ENCODE results near the gene PSPH. TPM values are rescaled to one million over a fixed set of nuclear protein-coding genes. Genes with fewer than 3 reads are reported as not detected.
A peak's percentile ranks its signal among the peaks of the same experiment; 100 is the strongest.

The PSPH gene
- total and polyA plus RNA-seq, 10 of the 15 experiments (the other 5 are each of a cell fraction or from before 2014, with no cell fraction given), result 5.2 to 36.4 (median 23.9) TPM

DNA sequence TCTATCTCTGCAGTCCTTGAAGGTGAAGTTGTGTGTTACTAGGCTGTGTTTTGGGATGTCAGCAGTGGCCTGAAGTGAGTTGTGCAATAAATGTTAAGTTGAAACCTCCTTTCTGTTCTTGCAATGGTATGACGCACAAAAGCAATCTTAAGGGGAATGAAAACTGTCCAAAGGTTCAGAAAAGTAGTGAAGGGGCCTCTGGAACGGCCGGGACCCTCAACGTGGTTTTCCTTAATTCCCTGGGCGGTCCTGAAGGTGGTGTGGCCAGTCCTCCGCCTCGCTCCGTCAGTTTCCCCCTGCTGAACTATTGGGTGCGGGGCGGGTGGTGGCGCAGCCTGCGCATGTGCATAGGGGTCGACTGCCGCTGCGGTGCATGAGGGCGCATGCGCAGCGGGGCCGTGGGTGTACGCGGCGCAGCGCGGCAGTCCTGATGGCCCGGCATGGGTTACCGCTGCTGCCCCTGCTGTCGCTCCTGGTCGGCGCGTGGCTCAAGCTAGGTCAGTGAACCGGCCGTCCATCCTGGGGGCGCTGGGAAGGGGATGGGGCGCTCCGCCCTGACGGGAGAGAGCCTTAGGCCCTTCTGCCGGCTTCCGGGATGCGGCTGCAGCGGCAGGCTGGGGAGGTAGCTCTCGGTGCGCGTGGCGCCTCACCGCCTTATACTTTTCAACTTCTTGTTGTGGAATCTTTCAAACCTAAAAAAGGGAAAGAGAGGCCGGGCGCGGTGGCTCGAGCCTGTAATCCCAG lies 12.8 kb upstream of the PSPH start, which contains the start of gene SUMF2 (continued):
- TF ChIP-seq FOXM1 (IDR thresholded peaks at IDR 0.05; ENCODE audit: low read depth, low read length), result no peak
- no peak for TF ChIP-seq RFX5 (IDR thresholded peaks at IDR 0.05; ENCODE audit: low read depth, low read length)
- no peak for TF ChIP-seq SUZ12 (IDR thresholded peaks at IDR 0.05; ENCODE audit: unreplicated experiment)
- TF ChIP-seq HDGF (IDR thresholded peaks at IDR 0.05), result 0 out of 2 replicates have a peak, but pooled peaks have one; percentile 49
- peak; percentile 32; the same call in 1 of the 2 replicates for TF ChIP-seq NBN (IDR thresholded peaks at IDR 0.05)
- TF ChIP-seq PKNOX1 (IDR thresholded peaks at IDR 0.05), result no peak
- TF ChIP-seq GATAD2B (conservative IDR thresholded peaks at IDR 0.05; ENCODE audit: low read depth), result peak; percentile 85
- 0 out of 2 replicates have a peak, but pooled peaks have one; percentile 25 for TF ChIP-seq STAT1 (conservative IDR thresholded peaks at IDR 0.05)
- 0 out of 2 replicates have a peak, but pooled peaks have one; percentile 3 for TF ChIP-seq MLLT1 (IDR thresholded peaks at IDR 0.05)
- no peak for TF ChIP-seq HDAC6 (IDR thresholded peaks at IDR 0.05; ENCODE audit: unreplicated experiment)
- TF ChIP-seq BACH1 (IDR thresholded peaks at IDR 0.05; ENCODE audit: borderline replicate concordance), result peak; percentile 88
- TF ChIP-seq, protein P1, sequence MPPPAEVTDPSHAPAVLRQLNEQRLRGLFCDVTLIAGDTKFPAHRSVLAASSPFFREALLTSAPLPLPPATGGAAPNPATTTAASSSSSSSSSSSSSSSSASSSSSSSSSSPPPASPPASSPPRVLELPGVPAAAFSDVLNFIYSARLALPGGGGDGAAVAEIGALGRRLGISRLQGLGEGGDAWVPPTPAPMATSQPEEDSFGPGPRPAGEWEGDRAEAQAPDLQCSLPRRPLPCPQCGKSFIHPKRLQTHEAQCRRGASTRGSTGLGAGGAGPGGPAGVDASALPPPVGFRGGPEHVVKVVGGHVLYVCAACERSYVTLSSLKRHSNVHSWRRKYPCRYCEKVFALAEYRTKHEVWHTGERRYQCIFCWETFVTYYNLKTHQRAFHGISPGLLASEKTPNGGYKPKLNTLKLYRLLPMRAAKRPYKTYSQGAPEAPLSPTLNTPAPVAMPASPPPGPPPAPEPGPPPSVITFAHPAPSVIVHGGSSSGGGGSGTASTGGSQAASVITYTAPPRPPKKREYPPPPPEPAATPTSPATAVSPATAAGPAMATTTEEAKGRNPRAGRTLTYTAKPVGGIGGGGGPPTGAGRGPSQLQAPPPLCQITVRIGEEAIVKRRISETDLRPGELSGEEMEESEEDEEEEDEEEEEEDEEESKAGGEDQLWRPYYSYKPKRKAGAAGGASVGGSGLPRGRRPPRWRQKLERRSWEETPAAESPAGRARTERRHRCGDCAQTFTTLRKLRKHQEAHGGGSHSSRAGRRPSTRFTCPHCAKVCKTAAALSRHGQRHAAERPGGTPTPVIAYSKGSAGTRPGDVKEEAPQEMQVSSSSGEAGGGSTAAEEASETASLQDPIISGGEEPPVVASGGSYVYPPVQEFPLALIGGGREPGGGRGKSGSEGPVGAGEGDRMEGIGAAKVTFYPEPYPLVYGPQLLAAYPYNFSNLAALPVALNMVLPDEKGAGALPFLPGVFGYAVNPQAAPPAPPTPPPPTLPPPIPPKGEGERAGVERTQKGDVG (CRISPR knock-in tag; IDR thresholded peaks at IDR 0.05), result no peak
- TF ChIP-seq ATF7 (IDR thresholded peaks at IDR 0.05; ENCODE audit: low read depth), result no peak
- no peak for TF ChIP-seq TCF7 (IDR thresholded peaks at IDR 0.05; ENCODE audit: borderline replicate concordance)
- TF ChIP-seq, protein P2, sequence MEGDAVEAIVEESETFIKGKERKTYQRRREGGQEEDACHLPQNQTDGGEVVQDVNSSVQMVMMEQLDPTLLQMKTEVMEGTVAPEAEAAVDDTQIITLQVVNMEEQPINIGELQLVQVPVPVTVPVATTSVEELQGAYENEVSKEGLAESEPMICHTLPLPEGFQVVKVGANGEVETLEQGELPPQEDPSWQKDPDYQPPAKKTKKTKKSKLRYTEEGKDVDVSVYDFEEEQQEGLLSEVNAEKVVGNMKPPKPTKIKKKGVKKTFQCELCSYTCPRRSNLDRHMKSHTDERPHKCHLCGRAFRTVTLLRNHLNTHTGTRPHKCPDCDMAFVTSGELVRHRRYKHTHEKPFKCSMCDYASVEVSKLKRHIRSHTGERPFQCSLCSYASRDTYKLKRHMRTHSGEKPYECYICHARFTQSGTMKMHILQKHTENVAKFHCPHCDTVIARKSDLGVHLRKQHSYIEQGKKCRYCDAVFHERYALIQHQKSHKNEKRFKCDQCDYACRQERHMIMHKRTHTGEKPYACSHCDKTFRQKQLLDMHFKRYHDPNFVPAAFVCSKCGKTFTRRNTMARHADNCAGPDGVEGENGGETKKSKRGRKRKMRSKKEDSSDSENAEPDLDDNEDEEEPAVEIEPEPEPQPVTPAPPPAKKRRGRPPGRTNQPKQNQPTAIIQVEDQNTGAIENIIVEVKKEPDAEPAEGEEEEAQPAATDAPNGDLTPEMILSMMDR (IDR thresholded peaks at IDR 0.05 in 2 of 3, conservative IDR thresholded peaks at IDR 0.05 in 1 of 3; ENCODE audit: control insufficient read depth in 2 of 3, extremely low read depth in 1 of 3, insufficient read depth in 1 of 3, low read depth in 3 of 3, low read length in 3 of 3), result peak in 2 of 3 experiments; percentile 12 to 32; a peak in 2 of 6 replicates
- no peak for TF ChIP-seq SMC3 (IDR thresholded peaks at IDR 0.05; ENCODE audit: borderline replicate concordance, low read length)
- TF ChIP-seq TCF12 (IDR thresholded peaks at IDR 0.05; ENCODE audit: low read depth, low read length), result no peak
- peak; percentile 68; the same call in 1 of the 2 replicates for TF ChIP-seq RB1 (IDR thresholded peaks at IDR 0.05; ENCODE audit: borderline replicate concordance)
- TF ChIP-seq NR2F1 (conservative IDR thresholded peaks at IDR 0.05), result peak; percentile 68
- TF ChIP-seq, protein P3, sequence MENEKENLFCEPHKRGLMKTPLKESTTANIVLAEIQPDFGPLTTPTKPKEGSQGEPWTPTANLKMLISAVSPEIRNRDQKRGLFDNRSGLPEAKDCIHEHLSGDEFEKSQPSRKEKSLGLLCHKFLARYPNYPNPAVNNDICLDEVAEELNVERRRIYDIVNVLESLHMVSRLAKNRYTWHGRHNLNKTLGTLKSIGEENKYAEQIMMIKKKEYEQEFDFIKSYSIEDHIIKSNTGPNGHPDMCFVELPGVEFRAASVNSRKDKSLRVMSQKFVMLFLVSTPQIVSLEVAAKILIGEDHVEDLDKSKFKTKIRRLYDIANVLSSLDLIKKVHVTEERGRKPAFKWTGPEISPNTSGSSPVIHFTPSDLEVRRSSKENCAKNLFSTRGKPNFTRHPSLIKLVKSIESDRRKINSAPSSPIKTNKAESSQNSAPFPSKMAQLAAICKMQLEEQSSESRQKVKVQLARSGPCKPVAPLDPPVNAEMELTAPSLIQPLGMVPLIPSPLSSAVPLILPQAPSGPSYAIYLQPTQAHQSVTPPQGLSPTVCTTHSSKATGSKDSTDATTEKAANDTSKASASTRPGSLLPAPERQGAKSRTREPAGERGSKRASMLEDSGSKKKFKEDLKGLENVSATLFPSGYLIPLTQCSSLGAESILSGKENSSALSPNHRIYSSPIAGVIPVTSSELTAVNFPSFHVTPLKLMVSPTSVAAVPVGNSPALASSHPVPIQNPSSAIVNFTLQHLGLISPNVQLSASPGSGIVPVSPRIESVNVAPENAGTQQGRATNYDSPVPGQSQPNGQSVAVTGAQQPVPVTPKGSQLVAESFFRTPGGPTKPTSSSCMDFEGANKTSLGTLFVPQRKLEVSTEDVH (IDR thresholded peaks at IDR 0.05; ENCODE audit: low read depth, partially characterized antibody), result peak; percentile 36

Data from GM12878 (cell line).